Measurements from ENCODE around the gene CDH16.
"Not testable (repeated sequence)": the region's sequence is repeated elsewhere in the genome, so short reads cannot be mapped to it uniquely, and the experiment has no call there.

CDH16 gene

GRCh38 chr16:66910175-66910940 is 8.3 kb downstream of the CDH16 start:
- no peak for DNase-seq

- DNase-seq, result no peak
Observed at GRCh38 chr16:66908762-66909559, 9.7 kb downstream of the CDH16 start.

DNA sequence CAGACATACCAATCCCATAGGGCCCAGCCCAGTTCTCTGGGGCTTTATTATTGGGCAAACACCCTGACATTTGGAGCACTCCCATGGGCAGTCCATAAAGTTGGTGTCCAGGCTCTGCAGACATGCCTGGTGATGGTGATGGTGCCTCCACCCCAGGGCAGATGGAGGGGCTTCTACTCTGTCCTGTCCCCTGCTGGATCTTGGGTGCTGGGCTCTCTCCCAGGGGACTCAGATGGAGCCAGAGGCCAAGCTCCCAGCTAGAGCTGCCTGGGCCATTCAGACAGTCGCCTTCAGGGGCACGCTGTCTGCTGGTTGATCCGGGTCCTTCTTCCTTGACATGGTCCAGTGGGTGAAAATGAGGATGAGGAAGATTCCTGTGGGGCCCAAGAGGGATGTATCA is 10.6 kb downstream of the CDH16 start:
- DNase-seq, result no peak

- DNase-seq, result no peak
Observed at GRCh38 chr16:66906916-66907836, 11.5 kb downstream of the CDH16 start.

DNA sequence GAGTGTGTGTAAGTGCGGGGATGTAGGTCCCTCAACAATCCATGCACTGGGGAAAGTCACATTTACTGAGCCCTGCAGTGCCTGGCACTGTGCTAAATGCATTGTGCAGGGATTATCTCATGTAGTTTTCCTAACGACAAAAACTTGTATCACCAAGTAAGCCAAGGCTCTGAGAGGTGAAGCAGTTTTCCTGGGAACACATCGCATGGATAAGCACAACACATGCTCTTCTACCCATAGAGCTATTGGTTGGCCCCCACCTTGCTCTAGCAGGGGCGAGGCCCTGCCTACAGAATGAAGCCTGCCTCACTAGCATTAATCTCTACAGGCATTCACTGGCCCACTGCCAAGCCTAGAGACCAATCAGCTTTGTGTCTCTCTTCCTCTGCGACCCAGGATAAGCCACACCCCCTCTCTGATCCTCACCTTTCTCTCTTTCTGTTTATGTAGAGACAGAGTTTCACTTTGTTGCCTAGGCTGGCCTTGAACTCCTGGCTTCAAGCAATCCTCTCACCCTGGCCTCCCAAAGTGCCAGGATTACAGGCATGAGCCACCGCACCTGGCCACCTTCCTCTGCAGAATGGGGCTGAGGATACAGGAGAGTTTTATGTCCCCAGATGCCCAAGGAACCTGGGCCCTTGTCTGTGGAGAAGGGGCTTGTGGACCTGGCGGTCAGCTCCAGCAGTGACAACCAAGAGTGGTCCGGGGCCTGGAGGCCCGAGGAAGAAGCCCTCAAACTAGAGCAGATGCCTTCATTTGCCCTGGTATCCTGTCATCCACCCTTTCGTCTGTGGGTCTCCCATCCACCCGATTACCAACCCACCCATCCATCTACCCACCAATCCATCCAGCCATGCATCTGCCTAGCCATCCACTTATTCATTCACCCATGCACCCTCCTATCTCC is 12.8 kb downstream of the CDH16 start:
- DNase-seq, result peak; percentile 23

DNA sequence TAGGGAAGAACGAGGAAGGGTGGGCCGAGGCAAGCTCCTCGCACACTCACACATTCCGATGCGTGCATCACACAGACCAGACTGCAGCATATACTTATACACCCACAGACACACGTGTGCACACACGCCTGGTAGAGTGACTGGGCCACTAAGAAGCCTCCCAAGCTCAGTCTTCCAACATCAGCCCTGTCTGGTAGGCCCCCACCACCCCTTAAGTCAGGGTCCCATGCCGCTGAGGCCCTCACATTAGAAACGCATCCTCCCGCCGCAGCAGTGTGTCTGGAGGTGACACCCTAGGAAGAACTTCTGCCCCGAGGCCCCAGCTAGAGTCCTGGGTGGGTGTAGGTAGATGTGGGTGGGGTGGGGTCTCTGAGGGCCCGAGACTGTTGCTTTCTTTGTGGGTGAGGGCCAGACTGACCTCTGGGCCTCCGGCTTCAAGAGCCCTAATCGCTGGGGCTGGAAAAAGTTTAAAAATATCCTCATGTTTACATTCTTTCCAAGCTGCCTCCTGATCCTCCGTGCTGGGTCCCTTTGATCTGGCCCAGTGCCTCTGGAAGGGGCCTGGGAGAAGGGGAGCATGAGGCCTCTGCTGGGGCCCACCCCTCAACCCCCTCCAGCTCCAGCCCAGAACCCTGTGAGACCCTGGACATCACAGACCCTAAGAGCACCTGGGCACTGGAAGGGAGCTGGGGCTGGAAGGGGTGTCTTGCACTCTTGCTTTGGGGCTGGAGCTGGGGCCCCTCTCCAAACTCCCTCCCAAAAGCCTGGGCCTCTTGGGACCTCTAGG is 13.6 kb downstream of the CDH16 start:
- DNase-seq, result no peak

DNA sequence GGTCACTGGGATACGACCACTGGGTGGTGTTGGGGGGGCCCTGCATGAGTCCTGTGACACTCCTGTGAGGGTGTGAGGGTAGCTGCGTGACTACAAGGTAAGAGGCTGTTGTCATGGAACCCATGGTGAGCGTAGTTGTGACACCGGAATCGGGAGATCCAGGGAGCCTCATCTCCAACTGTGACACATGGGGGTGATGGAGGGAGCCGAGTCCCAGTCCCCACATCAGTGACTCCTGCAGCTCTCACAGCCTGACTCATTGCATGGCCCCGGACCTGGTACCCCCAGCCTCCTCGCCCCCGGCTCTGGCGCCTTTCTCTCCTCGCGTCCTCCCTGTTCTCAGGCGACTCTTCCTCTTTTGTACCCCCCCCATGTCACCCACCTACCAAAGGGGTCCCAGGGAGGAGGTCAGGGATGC is 14.2 kb downstream of the CDH16 start:
- no peak for DNase-seq

DNA sequence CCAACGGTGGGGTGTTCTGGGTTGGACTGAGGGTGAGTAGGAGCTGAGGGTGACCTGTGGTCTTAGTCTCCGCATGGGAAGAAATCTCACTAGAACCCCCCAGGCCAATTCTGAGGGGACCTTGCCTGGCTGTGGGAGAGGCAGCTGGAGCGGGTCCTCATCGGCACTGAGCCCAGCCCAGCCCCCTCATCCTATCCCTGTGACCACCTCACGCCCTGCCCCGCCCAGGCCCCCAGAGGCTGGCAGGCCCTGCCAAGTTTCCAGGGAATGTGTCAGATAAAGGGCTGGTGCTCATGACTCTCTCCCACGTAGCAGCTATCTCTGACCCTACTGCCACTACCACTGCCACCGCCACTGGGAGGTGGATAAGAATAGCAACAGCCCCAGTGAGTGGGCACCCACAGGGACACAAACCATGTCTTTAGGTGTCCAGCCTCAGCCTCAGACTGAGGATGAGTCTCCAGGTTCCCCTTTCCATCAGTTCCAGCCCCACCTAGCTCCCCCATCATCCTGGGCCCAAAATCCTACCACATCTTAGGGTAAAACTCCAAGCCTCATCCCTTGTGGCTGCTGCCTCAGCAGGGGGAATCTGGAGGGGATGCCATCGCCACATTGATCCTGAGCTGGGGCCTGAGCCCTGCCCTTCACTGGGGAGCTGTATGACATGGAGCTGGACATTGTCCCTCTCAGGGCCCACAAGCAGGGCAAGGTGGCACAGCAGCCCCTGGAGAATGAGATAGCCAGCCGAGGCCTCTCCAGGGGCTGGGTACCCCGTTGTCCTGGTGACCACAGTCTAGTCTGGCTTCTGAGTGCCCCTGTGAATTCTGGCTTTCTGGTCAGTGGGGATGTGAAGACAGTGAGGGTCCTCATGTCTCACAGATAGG is 14.9 kb downstream of the CDH16 start:
- no peak for DNase-seq

GRCh38 chr16:66902648-66903543 is 15.8 kb downstream of the CDH16 start:
- no peak for DNase-seq

GRCh38 chr16:66901626-66902025 is 17.1 kb downstream of the CDH16 start:
- DNase-seq, result no peak

DNA sequence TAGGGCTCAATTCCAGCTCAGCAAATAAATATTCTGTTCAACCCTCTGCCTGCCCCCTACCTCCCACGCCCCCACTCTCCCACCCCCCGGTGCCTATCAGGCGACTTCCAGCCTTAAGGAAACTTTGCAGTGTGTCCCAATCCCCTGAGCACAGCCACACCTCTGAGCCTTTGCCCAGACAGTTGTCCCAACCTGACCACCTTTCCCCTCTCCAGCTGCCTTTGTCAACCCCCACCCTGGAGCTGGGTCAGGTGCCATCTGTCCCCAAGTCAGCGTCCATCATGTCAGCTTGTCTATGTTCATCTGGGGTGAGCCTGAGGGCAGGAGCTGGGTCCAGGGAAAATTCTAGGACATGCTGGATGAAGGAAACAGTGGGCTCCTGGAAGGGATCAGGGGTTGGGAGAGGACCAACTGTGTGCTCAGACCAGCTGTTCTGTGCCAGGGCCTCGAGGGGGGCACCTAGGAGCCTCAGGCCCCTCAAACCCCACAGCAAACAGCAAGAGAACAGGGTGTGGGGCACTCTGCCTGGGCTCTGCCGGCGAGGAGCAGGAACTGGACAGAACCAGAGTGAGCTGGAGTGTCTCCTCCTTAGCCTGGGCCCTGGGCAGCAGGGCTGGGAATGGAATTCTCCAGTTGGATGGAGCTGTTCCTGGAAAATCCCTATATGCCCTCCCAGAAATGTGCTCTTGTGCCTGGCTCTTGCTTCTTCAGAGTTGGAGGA is 17.8 kb downstream of the CDH16 start:
- no peak for DNase-seq

DNA sequence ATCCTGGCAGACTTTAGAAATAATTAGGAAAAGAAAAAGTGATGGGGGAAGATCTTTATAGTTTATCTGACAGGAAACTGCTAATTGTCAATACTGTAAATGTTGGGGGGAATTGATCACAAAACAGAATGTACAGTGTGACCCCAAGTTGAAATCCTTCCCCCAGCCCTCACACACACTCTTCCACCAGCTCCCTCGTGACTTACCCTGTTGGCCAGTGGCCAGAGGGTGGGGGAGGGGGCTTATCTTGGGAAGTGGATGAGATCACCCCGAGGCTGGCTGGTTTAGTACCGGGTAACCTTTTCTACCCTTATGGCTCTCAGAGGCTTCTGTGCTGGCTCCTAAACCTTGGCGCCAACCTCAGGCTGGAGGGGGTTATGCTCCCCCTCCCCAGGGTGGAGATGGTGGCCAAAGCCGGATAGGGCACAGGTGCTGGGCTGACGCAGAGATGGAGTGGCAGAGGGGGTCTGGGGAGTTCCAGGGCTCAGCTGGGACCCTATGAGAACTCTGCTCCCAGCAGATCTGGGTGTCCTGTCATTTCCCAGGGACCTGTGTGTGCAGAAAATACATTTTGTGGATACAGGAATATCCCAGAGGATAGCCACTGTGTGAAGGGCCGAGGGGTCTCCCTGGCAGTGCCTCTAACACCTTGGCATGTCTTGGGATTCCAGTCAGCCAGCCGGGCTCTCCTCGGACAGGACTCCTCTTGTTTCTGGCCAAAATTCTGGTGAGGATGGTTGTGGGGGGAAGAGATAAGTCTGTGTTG is 18.6 kb downstream of the CDH16 start:
- peak; percentile 7 for DNase-seq

GRCh38 chr16:66899310-66899944 is 19.3 kb downstream of the CDH16 start:
- DNase-seq, result no peak

GRCh38 chr16:66898933-66899309 is 19.8 kb downstream of the CDH16 start:
- DNase-seq, result no peak

DNA sequence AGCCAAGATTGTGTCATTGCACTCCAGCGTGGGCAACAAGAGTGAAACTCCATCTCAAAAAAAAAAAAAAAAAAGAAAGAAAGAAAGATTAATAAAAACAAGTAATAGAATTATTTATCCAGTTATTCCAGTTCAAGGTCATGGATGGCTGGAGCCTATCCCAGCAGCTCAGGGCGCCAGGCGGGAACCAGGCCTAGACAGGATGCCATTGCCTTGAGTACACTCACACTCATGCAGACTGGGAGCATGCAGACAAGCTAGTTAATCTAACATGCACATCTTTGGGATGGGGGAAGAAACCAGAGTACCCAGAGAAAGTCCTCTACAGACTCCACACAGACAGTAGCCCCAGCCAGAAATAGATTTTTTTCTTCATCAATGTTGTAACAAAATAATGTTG is 20.5 kb downstream of the CDH16 start:
- DNase-seq, result no peak

DNA sequence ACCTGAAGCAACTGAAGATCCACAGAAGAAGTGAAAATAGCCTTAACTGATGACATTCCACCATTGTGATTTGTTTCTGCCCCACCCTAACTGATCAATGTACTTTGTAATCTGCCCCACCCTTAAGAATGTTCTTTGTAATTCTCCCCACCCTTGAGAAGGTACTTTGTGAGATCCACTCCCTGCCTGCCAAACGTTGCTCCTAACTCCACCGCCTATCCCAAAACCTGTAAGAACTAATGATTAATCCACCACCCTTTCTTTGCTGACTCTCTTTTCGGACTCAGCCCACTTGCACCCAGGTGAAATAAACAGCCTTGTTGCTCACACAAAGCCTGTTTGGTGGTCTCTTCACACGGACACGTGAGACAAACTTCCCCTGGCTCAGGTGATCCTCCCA is 22.0 kb downstream of the CDH16 start:
- DNase-seq, result not testable (repeated sequence)

- no peak for DNase-seq
Observed at GRCh38 chr16:66895999-66896398, 22.7 kb downstream of the CDH16 start.
